ENCODE measurements around the gene OR2A7.
"Not testable (repeated sequence)": the region's sequence is repeated elsewhere in the genome, so short reads cannot be mapped to it uniquely, and the experiment has no call there.

- not testable (repeated sequence) for TF ChIP-seq OSR1 (CRISPR knock-in tag; IDR thresholded peaks at IDR 0.05); TCF4 (CRISPR knock-in tag; IDR thresholded peaks at IDR 0.05; ENCODE audit: borderline replicate concordance); ARNTL (CRISPR knock-in tag; IDR thresholded peaks at IDR 0.05; ENCODE audit: borderline replicate concordance, low read depth); PATZ1 (CRISPR knock-in tag; IDR thresholded peaks at IDR 0.05; ENCODE audit: borderline replicate concordance); ZNF70 (CRISPR knock-in tag; IDR thresholded peaks at IDR 0.05); CSDC2 (CRISPR knock-in tag; IDR thresholded peaks at IDR 0.05); POU6F1 (CRISPR knock-in tag; IDR thresholded peaks at IDR 0.05; ENCODE audit: borderline replicate concordance, low read depth); PPARA (CRISPR knock-in tag; IDR thresholded peaks at IDR 0.05; ENCODE audit: borderline replicate concordance); ESRRG (CRISPR knock-in tag; IDR thresholded peaks at IDR 0.05)
Measured at GRCh38 chr7:144264692-144265091, at the start of gene OR2A7.
